Astrocyte (in vitro differentiated cells and primary cell): Measurements from ENCODE around the gene HOXD12.

Experiments used
- CTCF ChIP-seq: IDR thresholded peaks from 2 replicates; pipeline ENCODE4 v1.5.1; 2011; ENCODE audit warnings: low read depth, mild to moderate bottlenecking, inconsistent platforms, low read length, moderate library complexity; ENCODE audit not compliant: insufficient read depth
- EZH2 ChIP-seq: IDR thresholded peaks from 2 replicates; pipeline ENCODE4 v1.6.1; 2012; ENCODE audit warnings: mild to moderate bottlenecking, low read length, inconsistent platforms; ENCODE audit not compliant: insufficient read depth

- no peak for TF ChIP-seq EZH2
- TF ChIP-seq CTCF = no peak
Observed at GRCh38 chr2:176147800-176148496, 48.4 kb downstream of the HOXD12 start.
